22Rv1 (cell line): ENCODE measurements around the gene MEGF11.

ENCODE experiments used
- H3K27ac ChIP-seq: fragments of 450-650 bp; 2 replicates; pipeline ENCODE4 v1.5.1; 2017
- CTCF ChIP-seq: fragments of 450-650 bp; IDR thresholded peaks from 2 replicates; pipeline ENCODE4 v1.5.1; 2017; ENCODE audit warnings: mild to moderate bottlenecking
- ZFX ChIP-seq: fragments of 450-650 bp; IDR thresholded peaks from 2 replicates; pipeline ENCODE4 v1.6.1; 2017; ENCODE audit warnings: antibody characterized with exemption, borderline replicate concordance

The MEGF11 gene

GRCh38 chr15:65947041-65947440 is 306.5 kb downstream of the MEGF11 start:
- H3K27ac ChIP-seq = no peak overlapping the region
- TF ChIP-seq CTCF (no peak), ZFX (no peak)

GRCh38 chr15:65945616-65946015 is 307.9 kb downstream of the MEGF11 start:
- no peak for TF ChIP-seq ZFX
- peak; percentile 4; the same call in 1 of the 2 replicates for TF ChIP-seq CTCF

GRCh38 chr15:65944404-65944803 is 309.1 kb downstream of the MEGF11 start:
- H3K27ac ChIP-seq = no peak overlapping the region
- no peak for TF ChIP-seq CTCF
- TF ChIP-seq ZFX = no peak

More at GRCh38 chr15:65945616-65946015, 307.9 kb downstream of the MEGF11 start:
- H3K27ac ChIP-seq = no peak overlapping the region

DNA sequence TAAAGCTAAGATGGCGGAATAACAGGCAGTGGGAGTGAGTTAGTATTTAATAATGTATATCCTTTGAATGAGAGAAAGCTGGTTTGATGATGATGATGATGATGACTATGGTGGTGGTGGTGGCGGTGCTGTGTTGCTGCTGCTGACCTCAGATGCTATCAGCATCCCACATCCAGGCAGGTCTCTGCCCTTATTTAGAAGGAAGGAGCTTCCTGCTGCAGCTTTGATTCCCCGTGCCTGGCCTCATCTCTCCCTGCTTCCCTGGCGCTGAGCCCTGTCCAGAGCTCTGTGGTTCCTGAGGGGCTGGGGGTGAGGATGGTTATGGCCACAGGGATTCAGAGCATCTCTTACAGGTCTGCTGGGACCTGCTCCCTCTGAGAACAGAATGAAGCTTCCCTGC is 311.1 kb downstream of the MEGF11 start:
- TF ChIP-seq ZFX (no peak), CTCF (no peak)
- no peak overlapping the region for H3K27ac ChIP-seq

DNA sequence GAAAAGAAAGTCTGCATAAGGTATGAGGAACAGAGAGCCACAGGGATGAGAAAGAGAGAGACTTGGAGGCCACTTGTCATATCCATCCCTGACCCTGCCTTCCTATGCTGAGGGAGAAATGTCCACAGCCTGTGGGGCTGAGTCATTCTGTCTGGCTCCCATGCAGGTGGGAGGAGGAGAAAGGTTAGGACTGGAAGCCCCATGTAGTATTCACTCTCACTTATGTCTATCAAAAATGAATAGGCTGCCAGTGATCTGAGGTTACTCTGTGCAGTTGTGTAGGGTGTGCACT is 313.0 kb downstream of the MEGF11 start:
- TF ChIP-seq ZFX = no peak
- TF ChIP-seq CTCF = no peak
- no peak overlapping the region for H3K27ac ChIP-seq

GRCh38 chr15:65939901-65940617 is 313.5 kb downstream of the MEGF11 start:
- H3K27ac ChIP-seq = no peak overlapping the region
- TF ChIP-seq CTCF = no peak
- no peak for TF ChIP-seq ZFX

DNA sequence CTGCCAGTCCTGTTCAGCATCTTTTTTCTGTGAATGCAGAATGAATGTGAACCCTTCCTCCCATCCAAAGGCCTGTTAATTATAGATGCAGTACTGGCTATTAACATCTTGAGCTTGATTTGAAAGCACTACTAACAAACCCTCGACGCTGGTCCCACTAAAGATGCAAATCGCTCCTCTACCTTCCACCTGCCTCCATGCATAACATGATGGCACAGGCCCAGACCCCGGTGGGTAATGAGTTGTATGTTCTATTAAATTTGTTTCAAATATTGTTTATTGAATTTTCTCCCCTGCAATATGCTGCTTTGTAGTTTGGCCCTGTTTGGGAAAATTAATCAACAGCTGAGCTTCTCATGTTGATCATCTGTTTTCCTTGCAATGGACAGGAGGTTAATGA is 314.9 kb downstream of the MEGF11 start:
- TF ChIP-seq ZFX (no peak), CTCF (no peak)
- no peak overlapping the region for H3K27ac ChIP-seq
